Measurements from ENCODE around the gene CCDC30. TPM values are rescaled to one million over a fixed set of nuclear protein-coding genes. Genes with fewer than 3 reads are reported as not detected.

Gene CCDC30
- total RNA-seq, 6 experiments from 2014 or later: 0.18 to 1.2 (median 0.31) TPM

DNA sequence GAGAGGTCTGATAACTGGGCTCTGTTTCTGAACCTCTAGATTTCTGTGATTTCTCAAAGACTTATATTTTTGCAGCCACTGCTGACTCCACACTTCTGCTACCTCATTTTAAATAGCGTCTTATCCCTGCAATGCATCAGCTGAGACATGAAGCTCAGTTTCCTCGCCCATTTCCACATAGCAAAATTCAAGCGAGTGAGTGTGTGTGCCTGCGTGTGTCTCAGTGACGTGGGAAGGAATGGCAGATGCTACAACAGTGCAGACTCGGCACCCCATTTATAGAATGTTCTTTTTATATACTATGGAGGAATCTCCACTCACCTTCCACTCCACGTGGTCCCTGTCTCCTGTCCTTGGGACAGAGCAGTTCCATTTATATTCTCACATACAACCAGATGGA lies 43.0 kb upstream of the CCDC30 start:
- Mint-ChIP-seq H3K27ac (no peak overlapping the region), H3K4me3 (no peak overlapping the region), H3K36me3 (ENCODE audit: low read depth) (no peaks in the 10 kb centered on the region), H3K4me1 (ENCODE audit: low read depth) (peaks cover 22% of the 10 kb centered on the region), H3K9me3 (no peaks in the 10 kb centered on the region), H3K27me3 (ENCODE audit: insufficient read depth) (peaks cover 47% of the 10 kb centered on the region)
- no peak for DNase-seq
- TF ChIP-seq, protein P1, sequence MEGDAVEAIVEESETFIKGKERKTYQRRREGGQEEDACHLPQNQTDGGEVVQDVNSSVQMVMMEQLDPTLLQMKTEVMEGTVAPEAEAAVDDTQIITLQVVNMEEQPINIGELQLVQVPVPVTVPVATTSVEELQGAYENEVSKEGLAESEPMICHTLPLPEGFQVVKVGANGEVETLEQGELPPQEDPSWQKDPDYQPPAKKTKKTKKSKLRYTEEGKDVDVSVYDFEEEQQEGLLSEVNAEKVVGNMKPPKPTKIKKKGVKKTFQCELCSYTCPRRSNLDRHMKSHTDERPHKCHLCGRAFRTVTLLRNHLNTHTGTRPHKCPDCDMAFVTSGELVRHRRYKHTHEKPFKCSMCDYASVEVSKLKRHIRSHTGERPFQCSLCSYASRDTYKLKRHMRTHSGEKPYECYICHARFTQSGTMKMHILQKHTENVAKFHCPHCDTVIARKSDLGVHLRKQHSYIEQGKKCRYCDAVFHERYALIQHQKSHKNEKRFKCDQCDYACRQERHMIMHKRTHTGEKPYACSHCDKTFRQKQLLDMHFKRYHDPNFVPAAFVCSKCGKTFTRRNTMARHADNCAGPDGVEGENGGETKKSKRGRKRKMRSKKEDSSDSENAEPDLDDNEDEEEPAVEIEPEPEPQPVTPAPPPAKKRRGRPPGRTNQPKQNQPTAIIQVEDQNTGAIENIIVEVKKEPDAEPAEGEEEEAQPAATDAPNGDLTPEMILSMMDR (IDR thresholded peaks at IDR 0.05): no peak

DNA sequence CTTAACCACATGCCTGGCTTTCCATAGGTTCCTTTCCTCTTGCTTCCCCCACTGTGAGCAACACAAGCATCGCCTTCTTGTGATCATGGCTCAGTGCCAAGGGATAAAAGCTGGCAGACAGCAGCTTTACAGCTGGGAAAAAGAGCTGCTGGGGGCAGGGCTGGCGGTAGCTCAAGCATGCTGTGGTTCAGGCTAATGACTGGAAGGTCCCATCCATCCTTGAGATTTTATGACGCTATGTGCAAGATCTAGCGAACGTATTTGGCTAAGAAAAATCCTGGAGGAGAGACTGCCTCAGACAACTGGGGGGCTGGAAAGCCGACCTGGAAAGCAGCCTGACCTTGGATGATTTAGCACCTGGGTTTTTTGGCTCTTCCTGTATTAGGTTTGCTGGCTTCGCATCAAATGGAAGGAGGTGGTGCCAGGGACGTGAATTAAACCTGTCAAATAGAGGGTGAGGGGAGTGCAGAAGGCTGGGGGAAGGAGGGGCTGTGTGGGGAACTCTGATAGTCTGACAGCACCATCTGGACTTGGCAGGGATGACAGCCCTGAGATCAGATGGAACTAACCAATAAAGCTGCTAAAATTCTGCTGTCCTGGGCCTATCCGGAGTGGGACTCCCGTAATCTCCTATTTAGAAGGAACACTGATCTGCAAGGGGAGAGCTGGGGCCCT lies 42.0 kb upstream of the CCDC30 start:
- H3K4me3 Mint-ChIP-seq: peak overlapping the region; percentile 31; the same call in 1 of the 2 replicates

GRCh38 chr1:42422737-42423136 lies 40.3 kb upstream of the CCDC30 start:
- H3K27me3 Mint-ChIP-seq (ENCODE audit: insufficient read depth): peaks cover 45% of the 10 kb centered on the region
- H3K4me1 Mint-ChIP-seq (ENCODE audit: low read depth): peaks cover 33% of the 10 kb centered on the region
- H3K4me3 Mint-ChIP-seq: no peak overlapping the region
- H3K27ac Mint-ChIP-seq: no peak overlapping the region
- no peaks in the 10 kb centered on the region for H3K36me3 Mint-ChIP-seq (ENCODE audit: low read depth)
- no peak for DNase-seq
- TF ChIP-seq, protein P1 (IDR thresholded peaks at IDR 0.05): no peak
- H3K9me3 Mint-ChIP-seq: no peaks in the 10 kb centered on the region

More for the DNA sequence above, 42.0 kb upstream of the CCDC30 start:
- Mint-ChIP-seq H3K4me1 (ENCODE audit: low read depth) (peaks cover 22% of the 10 kb centered on the region), H3K9me3 (no peaks in the 10 kb centered on the region), H3K36me3 (ENCODE audit: low read depth) (no peaks in the 10 kb centered on the region), H3K27me3 (ENCODE audit: insufficient read depth) (peaks cover 46% of the 10 kb centered on the region), H3K27ac (peak overlapping the region; percentile 15; the same call in 1 of the 2 replicates)
- peak; percentile 69 for DNase-seq
- TF ChIP-seq, protein P1 (IDR thresholded peaks at IDR 0.05): no peak

DNA sequence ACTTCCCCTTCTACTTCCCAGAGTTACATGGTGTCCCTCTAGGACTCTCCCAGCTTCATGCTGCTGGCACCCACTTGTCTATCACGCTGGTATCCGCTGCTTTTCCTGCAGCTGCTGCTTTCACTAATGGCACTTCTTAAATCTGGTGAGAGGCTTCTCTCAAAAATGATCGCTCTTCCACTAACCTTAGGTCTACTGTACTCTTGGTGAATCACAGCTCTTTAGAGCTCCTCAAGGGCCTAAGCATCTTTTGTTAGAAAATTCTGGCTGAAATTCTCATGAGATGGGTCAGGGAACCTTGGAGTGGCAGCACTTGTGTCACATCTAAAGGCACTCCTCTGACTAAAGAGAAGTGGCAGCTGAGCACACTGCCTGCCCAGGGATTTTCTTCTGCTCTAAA lies 39.4 kb upstream of the CCDC30 start:
- Mint-ChIP-seq H3K27ac (no peak overlapping the region), H3K9me3 (no peaks in the 10 kb centered on the region), H3K4me3 (no peak overlapping the region), H3K4me1 (ENCODE audit: low read depth) (peaks cover 33% of the 10 kb centered on the region), H3K36me3 (ENCODE audit: low read depth) (no peaks in the 10 kb centered on the region), H3K27me3 (ENCODE audit: insufficient read depth) (peaks cover 40% of the 10 kb centered on the region)
- DNase-seq: no peak
- TF ChIP-seq, protein P1 (IDR thresholded peaks at IDR 0.05): no peak

- no peak for DNase-seq
Measured at GRCh38 chr1:42424201-42424600, 38.9 kb upstream of the CCDC30 start.

More at GRCh38 chr1:42424201-42424600, 38.9 kb upstream of the CCDC30 start:
- Mint-ChIP-seq H3K36me3 (ENCODE audit: low read depth) (no peaks in the 10 kb centered on the region), H3K4me3 (no peak overlapping the region), H3K9me3 (no peaks in the 10 kb centered on the region), H3K27ac (no peak overlapping the region), H3K27me3 (ENCODE audit: insufficient read depth) (peaks cover 37% of the 10 kb centered on the region), H3K4me1 (ENCODE audit: low read depth) (peaks cover 36% of the 10 kb centered on the region)
- TF ChIP-seq, protein P1 (IDR thresholded peaks at IDR 0.05): no peak
